Stimulated activated naive B cell treated with anti-CD40 and anti-IgM and Interleukin-4, amounts not matched to agents 10 μg/mL and 1 μg/mL and 100 μg/mL, for 72 hours (primary cell): Measurements from ENCODE around the gene ETV2.
A peak's percentile ranks its signal among the peaks of the same experiment; 100 is the strongest.

Experiments used
- ATAC-seq, 2 donors: fragments of 150-1000 bp; cut with Tn5 transposase; replicated peaks; 2 replicates each; pipeline ENCODE4 v1.10.0; 2021; ENCODE audit warnings: moderate library complexity in 1 of 2
- DNase-seq: peaks from one replicate; pipeline ENCODE4 v3.0.0; 2021
- H3K27ac Mint-ChIP-seq: one replicate; pipeline ENCODE4 v1.8.0; 2022; ENCODE audit warnings: mild to moderate bottlenecking, mixed read lengths
- H3K27me3 Mint-ChIP-seq, 2 donors: one replicate each; pipeline ENCODE4 v1.8.0; 2022; ENCODE audit warnings: mixed read lengths in 2 of 2
- H3K36me3 Mint-ChIP-seq, 2 donors: one replicate each; pipeline ENCODE4 v1.8.0; 2022; ENCODE audit warnings: mixed read lengths in 2 of 2, mild to moderate bottlenecking in 1 of 2
- H3K4me1 Mint-ChIP-seq, 2 donors: one replicate each; pipeline ENCODE4 v1.8.0; 2022; ENCODE audit warnings: mixed read lengths in 2 of 2, mild to moderate bottlenecking in 1 of 2
- H3K4me3 Mint-ChIP-seq, 2 donors: one replicate each; pipeline ENCODE4 v1.8.0; 2022; ENCODE audit warnings: mild to moderate bottlenecking in 2 of 2, mixed read lengths in 2 of 2, moderate library complexity in 1 of 2
- H3K9me3 Mint-ChIP-seq, 2 donors: one replicate each; pipeline ENCODE4 v1.8.0; 2022; ENCODE audit warnings: mixed read lengths in 2 of 2, mild to moderate bottlenecking in 1 of 2

ETV2 gene

DNA sequence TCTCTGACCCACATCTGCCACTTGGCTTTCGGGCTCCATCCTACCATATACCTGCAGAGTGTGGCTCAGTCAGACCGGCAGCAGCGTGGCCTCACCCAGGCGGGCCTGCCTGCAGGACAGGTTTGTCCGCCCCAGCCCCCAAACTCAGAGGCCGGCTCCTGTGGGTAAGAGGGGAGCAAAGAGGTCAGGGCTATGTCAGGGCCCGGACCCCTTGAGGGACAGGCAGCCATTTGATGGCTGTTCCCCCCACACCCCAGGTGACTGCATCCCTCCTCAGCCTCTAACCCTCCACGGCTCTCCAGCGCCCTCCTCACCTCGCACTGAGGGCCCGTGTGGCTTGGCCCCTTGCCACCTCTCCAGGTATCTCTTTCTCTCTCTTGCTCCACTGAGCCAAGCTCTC, 50.5 kb downstream of the ETV2 start:
- H3K9me3 Mint-ChIP-seq = no peaks in the 10 kb centered on the region
- H3K36me3 Mint-ChIP-seq = no peaks in the 10 kb centered on the region
- no peaks in the 10 kb centered on the region for H3K27me3 Mint-ChIP-seq
- DNase-seq (no peak), ATAC-seq (no peak)
- H3K4me1 Mint-ChIP-seq = peaks cover 8 to 19% of the 10 kb centered on the region in 2 donors
- no peak overlapping the region for H3K4me3 Mint-ChIP-seq
- H3K27ac Mint-ChIP-seq = no peak overlapping the region

DNA sequence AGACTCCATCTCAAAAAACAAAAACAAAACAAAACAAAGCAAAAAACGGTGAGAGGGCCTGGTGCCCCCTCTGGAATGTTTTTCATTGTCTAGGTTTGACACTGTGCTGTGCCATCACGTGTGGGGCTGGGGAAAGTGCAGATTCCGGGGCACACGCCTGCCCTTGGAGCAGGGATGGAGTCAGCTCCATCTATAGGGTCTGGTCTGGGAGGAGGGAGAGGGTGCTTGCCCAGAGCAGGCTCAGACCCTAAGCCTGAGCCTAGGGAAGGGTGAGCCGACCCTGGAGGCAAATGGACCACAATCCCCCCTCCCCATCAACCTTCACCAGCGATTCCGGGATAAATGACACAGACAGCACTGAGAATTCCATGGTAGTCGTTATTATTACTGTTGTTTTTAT, 51.9 kb downstream of the ETV2 start:
- no peak overlapping the region for H3K4me3 Mint-ChIP-seq
- H3K36me3 Mint-ChIP-seq = no peaks in the 10 kb centered on the region
- DNase-seq = no peak
- ATAC-seq = peak; percentile 4 to 5
- H3K4me1 Mint-ChIP-seq = peaks cover 11 to 19% of the 10 kb centered on the region in 2 donors
- no peak overlapping the region for H3K27ac Mint-ChIP-seq
- H3K27me3 Mint-ChIP-seq = no peaks in the 10 kb centered on the region
- no peaks in the 10 kb centered on the region for H3K9me3 Mint-ChIP-seq

DNA sequence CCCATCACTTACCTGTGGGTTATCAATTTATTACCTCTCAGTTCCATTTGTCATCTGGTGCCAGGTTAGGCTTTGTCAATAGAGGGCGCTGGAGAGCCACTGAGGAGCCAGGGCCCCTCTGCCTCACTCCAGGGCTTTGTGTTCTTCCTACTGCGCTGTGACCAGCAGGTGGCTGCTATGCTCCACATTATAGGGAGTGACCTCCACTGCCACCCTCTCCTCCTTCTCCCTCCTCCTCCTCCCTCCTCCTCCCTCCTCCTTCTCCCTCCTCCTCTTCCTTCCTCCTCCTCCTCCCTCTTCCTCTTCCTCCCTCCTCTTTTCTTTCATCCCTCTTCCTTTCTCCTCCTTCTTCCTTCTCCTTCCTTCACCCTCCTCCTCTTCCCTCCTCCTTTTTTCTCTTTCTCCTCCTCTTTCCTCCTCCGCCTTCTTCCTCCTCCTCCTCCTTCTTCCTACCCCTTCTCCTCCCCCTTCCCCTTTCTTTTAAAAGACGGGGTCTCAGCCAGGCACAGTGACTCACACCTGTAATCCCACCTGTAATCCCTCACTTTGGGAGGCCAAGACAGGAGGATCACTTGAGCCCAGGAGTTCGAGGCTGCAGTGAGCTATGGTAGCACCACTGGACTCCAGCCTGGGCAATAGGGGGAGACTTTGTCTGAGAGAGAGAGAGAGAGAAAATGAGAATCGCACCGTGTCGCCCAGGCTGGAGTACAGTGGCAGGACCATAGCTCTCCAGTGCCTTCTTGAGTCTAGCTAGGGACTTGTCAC, 52.5 kb downstream of the ETV2 start:
- peaks cover 0 to 5% of the 10 kb centered on the region in 2 donors for H3K27me3 Mint-ChIP-seq
- ATAC-seq (peak; percentile 96 to 99), DNase-seq (peak; percentile 84)
- peak overlapping the region; percentile 67 for H3K27ac Mint-ChIP-seq
- H3K4me3 Mint-ChIP-seq = no peak overlapping the region
- no peaks in the 10 kb centered on the region for H3K9me3 Mint-ChIP-seq
- H3K36me3 Mint-ChIP-seq = no peaks in the 10 kb centered on the region
- peaks cover 11 to 19% of the 10 kb centered on the region in 2 donors for H3K4me1 Mint-ChIP-seq
